ENCODE data around the gene ADORA2A. TPM values are rescaled to one million over a fixed set of nuclear protein-coding genes. Genes with fewer than 3 reads are reported as not detected.

ADORA2A gene
- total RNA-seq, 1 experiment from 2014 or later, result 7.6 TPM

DNA sequence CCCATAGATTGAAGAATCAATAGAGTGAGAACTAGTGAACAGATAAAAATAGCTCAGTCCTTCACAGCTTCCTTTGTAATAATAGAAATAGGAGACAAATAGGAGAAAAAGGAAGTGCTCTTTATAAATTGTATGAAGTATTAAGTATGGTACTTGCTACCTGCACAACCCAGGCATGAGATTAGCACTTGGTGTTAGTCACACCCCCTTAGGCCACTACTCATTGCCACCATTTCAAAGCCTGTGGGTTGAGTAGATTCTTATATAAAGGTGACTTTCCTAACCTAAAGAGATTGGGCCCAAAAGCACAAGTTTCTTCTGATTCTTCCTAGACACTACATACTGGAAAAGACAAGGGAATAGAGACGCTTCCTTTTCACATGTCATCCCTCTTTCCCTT lies 37.7 kb upstream of the ADORA2A start:
- H3K27me3 Mint-ChIP-seq (ENCODE audit: low read depth), result no peaks in the 10 kb centered on the region
- H3K36me3 Mint-ChIP-seq, result peaks cover 4% of the 10 kb centered on the region; the same call in 1 of the 2 replicates
- H3K4me3 Mint-ChIP-seq, result no peak overlapping the region
- H3K9me3 Mint-ChIP-seq, result peaks cover 3% of the 10 kb centered on the region; the same call in 1 of the 2 replicates
- DNase-seq (ENCODE audit: low spot score), result no peak
- ATAC-seq, result no peak
- 0 out of 2 replicates have a peak, but pooled peaks cover 2% of the 10 kb centered on the region for H3K4me1 Mint-ChIP-seq
- ChIA-PET POLR2A (no interaction called here), CTCF (interaction anchor here (0.7 kb wide), 1 partner anchor 1309 kb away, joined by 3 read pairs; no protein-coding TSS in a partner anchor)
- no peak overlapping the region for H3K27ac Mint-ChIP-seq
- TF ChIP-seq, protein P1, sequence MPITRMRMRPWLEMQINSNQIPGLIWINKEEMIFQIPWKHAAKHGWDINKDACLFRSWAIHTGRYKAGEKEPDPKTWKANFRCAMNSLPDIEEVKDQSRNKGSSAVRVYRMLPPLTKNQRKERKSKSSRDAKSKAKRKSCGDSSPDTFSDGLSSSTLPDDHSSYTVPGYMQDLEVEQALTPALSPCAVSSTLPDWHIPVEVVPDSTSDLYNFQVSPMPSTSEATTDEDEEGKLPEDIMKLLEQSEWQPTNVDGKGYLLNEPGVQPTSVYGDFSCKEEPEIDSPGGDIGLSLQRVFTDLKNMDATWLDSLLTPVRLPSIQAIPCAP (CRISPR knock-in tag; IDR thresholded peaks at IDR 0.05), result no peak
- no peak for TF ChIP-seq CREM (CRISPR knock-in tag; IDR thresholded peaks at IDR 0.05)

DNA sequence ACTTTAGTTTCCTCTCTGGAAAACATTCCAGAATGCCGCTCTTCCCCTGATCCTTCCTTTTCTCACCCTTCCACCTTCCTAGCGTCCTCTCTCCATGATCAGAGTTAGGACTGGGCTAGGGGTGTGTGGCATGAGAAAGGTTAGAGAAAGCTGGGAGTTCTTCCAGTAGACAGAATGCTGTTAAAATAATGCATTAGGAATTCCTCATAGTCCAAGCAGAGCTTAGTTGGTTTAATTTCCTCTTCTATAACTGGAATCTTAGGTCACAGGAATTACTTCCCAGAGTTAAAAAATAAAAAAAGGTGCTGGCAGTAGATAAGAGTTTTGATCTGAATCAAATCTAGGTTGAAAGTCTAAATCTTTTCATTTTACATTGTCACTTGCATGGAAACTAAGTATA lies 37.2 kb upstream of the ADORA2A start:
- Mint-ChIP-seq H3K4me1 (0 out of 2 replicates have a peak, but pooled peaks cover 2% of the 10 kb centered on the region), H3K4me3 (no peak overlapping the region), H3K9me3 (peaks cover 3% of the 10 kb centered on the region; the same call in 1 of the 2 replicates), H3K27me3 (ENCODE audit: low read depth) (no peaks in the 10 kb centered on the region), H3K27ac (peak overlapping the region; percentile 54; the same call in 1 of the 2 replicates), H3K36me3 (peaks cover 5% of the 10 kb centered on the region)
- ChIA-PET POLR2A (no interaction called here), CTCF (interaction anchor here (0.6 kb wide), 1 partner anchor 295 kb away, joined by 3 read pairs; no protein-coding TSS in a partner anchor)
- DNase-seq (ENCODE audit: low spot score), result no peak
- TF ChIP-seq, protein P2, sequence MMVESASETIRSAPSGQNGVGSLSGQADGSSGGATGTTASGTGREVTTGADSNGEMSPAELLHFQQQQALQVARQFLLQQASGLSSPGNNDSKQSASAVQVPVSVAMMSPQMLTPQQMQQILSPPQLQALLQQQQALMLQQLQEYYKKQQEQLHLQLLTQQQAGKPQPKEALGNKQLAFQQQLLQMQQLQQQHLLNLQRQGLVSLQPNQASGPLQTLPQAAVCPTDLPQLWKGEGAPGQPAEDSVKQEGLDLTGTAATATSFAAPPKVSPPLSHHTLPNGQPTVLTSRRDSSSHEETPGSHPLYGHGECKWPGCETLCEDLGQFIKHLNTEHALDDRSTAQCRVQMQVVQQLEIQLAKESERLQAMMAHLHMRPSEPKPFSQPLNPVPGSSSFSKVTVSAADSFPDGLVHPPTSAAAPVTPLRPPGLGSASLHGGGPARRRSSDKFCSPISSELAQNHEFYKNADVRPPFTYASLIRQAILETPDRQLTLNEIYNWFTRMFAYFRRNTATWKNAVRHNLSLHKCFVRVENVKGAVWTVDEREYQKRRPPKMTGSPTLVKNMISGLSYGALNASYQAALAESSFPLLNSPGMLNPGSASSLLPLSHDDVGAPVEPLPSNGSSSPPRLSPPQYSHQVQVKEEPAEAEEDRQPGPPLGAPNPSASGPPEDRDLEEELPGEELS (CRISPR knock-in tag; IDR thresholded peaks at IDR 0.05), result no peak
- TF ChIP-seq NR2C2 (CRISPR knock-in tag; IDR thresholded peaks at IDR 0.05), result no peak
- TF ChIP-seq, protein P3, sequence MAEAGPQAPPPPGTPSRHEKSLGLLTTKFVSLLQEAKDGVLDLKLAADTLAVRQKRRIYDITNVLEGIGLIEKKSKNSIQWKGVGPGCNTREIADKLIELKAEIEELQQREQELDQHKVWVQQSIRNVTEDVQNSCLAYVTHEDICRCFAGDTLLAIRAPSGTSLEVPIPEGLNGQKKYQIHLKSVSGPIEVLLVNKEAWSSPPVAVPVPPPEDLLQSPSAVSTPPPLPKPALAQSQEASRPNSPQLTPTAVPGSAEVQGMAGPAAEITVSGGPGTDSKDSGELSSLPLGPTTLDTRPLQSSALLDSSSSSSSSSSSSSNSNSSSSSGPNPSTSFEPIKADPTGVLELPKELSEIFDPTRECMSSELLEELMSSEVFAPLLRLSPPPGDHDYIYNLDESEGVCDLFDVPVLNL (CRISPR knock-in tag; IDR thresholded peaks at IDR 0.05; ENCODE audit: borderline replicate concordance, low read depth), result no peak
- TF ChIP-seq, protein P4, sequence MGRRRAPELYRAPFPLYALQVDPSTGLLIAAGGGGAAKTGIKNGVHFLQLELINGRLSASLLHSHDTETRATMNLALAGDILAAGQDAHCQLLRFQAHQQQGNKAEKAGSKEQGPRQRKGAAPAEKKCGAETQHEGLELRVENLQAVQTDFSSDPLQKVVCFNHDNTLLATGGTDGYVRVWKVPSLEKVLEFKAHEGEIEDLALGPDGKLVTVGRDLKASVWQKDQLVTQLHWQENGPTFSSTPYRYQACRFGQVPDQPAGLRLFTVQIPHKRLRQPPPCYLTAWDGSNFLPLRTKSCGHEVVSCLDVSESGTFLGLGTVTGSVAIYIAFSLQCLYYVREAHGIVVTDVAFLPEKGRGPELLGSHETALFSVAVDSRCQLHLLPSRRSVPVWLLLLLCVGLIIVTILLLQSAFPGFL (CRISPR knock-in tag; IDR thresholded peaks at IDR 0.05; ENCODE audit: borderline replicate concordance), result no peak
- no peak for TF ChIP-seq ZNF317 (CRISPR knock-in tag; IDR thresholded peaks at IDR 0.05; ENCODE audit: borderline replicate concordance, low read depth)
- TF ChIP-seq ZBTB21 (CRISPR knock-in tag; IDR thresholded peaks at IDR 0.05; ENCODE audit: borderline replicate concordance), result no peak
- TF ChIP-seq, protein P5, sequence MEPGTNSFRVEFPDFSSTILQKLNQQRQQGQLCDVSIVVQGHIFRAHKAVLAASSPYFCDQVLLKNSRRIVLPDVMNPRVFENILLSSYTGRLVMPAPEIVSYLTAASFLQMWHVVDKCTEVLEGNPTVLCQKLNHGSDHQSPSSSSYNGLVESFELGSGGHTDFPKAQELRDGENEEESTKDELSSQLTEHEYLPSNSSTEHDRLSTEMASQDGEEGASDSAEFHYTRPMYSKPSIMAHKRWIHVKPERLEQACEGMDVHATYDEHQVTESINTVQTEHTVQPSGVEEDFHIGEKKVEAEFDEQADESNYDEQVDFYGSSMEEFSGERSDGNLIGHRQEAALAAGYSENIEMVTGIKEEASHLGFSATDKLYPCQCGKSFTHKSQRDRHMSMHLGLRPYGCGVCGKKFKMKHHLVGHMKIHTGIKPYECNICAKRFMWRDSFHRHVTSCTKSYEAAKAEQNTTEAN (CRISPR knock-in tag; IDR thresholded peaks at IDR 0.05), result no peak
- TF ChIP-seq NR3C1 (CRISPR knock-in tag; conservative IDR thresholded peaks at IDR 0.05; ENCODE audit: low read depth), result no peak
- ATAC-seq, result no peak

DNA sequence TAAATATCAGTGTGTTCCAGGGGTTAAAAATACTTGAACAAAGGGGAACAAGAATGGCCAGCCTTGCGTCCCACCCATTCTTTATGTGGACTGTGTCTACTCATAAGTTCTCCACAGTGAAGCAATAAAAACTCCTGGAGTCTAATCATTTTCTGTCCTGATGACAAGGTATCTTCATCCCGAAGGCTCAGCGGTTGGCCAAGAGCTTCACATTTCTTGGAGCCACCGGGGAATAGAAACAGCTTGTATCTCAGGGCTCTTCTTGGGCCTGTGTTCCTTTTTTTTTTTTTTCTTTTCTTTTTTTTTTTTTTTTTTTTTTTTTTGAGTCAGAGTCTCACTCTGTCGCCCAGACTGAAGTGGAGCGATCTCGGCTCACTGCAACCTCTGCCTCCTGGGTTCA lies 36.8 kb upstream of the ADORA2A start:
- ATAC-seq (no peak), DNase-seq (ENCODE audit: low spot score) (no peak)
- POLR2A ChIA-PET, result no interaction called here
- H3K4me1 Mint-ChIP-seq, result 0 out of 2 replicates have a peak, but pooled peaks cover 2% of the 10 kb centered on the region
- no peak overlapping the region for H3K4me3 Mint-ChIP-seq
- peaks cover 3% of the 10 kb centered on the region; the same call in 1 of the 2 replicates for H3K9me3 Mint-ChIP-seq
- CTCF ChIA-PET, result interaction anchor here (0.6 kb wide), 1 partner anchor 295 kb away, joined by 3 read pairs; no protein-coding TSS in a partner anchor
- H3K27me3 Mint-ChIP-seq (ENCODE audit: low read depth), result no peaks in the 10 kb centered on the region
- no peak overlapping the region for H3K27ac Mint-ChIP-seq
- H3K36me3 Mint-ChIP-seq, result peaks cover 7% of the 10 kb centered on the region
- no peak for TF ChIP-seq ZNF219 (CRISPR knock-in tag; IDR thresholded peaks at IDR 0.05; ENCODE audit: borderline replicate concordance)
- TF ChIP-seq, protein P6, sequence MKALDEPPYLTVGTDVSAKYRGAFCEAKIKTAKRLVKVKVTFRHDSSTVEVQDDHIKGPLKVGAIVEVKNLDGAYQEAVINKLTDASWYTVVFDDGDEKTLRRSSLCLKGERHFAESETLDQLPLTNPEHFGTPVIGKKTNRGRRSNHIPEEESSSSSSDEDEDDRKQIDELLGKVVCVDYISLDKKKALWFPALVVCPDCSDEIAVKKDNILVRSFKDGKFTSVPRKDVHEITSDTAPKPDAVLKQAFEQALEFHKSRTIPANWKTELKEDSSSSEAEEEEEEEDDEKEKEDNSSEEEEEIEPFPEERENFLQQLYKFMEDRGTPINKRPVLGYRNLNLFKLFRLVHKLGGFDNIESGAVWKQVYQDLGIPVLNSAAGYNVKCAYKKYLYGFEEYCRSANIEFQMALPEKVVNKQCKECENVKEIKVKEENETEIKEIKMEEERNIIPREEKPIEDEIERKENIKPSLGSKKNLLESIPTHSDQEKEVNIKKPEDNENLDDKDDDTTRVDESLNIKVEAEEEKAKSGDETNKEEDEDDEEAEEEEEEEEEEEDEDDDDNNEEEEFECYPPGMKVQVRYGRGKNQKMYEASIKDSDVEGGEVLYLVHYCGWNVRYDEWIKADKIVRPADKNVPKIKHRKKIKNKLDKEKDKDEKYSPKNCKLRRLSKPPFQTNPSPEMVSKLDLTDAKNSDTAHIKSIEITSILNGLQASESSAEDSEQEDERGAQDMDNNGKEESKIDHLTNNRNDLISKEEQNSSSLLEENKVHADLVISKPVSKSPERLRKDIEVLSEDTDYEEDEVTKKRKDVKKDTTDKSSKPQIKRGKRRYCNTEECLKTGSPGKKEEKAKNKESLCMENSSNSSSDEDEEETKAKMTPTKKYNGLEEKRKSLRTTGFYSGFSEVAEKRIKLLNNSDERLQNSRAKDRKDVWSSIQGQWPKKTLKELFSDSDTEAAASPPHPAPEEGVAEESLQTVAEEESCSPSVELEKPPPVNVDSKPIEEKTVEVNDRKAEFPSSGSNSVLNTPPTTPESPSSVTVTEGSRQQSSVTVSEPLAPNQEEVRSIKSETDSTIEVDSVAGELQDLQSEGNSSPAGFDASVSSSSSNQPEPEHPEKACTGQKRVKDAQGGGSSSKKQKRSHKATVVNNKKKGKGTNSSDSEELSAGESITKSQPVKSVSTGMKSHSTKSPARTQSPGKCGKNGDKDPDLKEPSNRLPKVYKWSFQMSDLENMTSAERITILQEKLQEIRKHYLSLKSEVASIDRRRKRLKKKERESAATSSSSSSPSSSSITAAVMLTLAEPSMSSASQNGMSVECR (CRISPR knock-in tag; IDR thresholded peaks at IDR 0.05; ENCODE audit: borderline replicate concordance), result no peak
- TF ChIP-seq, protein P7, sequence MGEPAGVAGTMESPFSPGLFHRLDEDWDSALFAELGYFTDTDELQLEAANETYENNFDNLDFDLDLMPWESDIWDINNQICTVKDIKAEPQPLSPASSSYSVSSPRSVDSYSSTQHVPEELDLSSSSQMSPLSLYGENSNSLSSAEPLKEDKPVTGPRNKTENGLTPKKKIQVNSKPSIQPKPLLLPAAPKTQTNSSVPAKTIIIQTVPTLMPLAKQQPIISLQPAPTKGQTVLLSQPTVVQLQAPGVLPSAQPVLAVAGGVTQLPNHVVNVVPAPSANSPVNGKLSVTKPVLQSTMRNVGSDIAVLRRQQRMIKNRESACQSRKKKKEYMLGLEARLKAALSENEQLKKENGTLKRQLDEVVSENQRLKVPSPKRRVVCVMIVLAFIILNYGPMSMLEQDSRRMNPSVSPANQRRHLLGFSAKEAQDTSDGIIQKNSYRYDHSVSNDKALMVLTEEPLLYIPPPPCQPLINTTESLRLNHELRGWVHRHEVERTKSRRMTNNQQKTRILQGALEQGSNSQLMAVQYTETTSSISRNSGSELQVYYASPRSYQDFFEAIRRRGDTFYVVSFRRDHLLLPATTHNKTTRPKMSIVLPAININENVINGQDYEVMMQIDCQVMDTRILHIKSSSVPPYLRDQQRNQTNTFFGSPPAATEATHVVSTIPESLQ (CRISPR knock-in tag; IDR thresholded peaks at IDR 0.05), result no peak
- TF ChIP-seq ZNF232 (CRISPR knock-in tag; IDR thresholded peaks at IDR 0.05), result no peak
- TF ChIP-seq, protein P8, sequence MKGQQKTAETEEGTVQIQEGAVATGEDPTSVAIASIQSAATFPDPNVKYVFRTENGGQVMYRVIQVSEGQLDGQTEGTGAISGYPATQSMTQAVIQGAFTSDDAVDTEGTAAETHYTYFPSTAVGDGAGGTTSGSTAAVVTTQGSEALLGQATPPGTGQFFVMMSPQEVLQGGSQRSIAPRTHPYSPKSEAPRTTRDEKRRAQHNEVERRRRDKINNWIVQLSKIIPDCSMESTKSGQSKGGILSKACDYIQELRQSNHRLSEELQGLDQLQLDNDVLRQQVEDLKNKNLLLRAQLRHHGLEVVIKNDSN (CRISPR knock-in tag; IDR thresholded peaks at IDR 0.05), result no peak
- TF ChIP-seq RELA (CRISPR knock-in tag; IDR thresholded peaks at IDR 0.05; ENCODE audit: borderline replicate concordance), result no peak

Data from WTC11 (cell line).